GM18909 (cell line): ENCODE results near the gene MRPL49.
A peak's percentile ranks its signal among the peaks of the same experiment; 100 is the strongest.

Experiments used
- ATAC-seq: cut with Tn5 transposase; IDR thresholded peaks from one replicate; pipeline ENCODE4 v1.9.1; 2021; ENCODE audit warnings: mild to moderate bottlenecking; ENCODE audit not compliant: unreplicated experiment, poor library complexity

MRPL49 gene

GRCh38 chr11:65102142-65103095 lies 19.7 kb upstream of the MRPL49 start:
- no peak for ATAC-seq

- ATAC-seq: no peak
Measured at GRCh38 chr11:65103476-65103875, 18.6 kb upstream of the MRPL49 start.

DNA sequence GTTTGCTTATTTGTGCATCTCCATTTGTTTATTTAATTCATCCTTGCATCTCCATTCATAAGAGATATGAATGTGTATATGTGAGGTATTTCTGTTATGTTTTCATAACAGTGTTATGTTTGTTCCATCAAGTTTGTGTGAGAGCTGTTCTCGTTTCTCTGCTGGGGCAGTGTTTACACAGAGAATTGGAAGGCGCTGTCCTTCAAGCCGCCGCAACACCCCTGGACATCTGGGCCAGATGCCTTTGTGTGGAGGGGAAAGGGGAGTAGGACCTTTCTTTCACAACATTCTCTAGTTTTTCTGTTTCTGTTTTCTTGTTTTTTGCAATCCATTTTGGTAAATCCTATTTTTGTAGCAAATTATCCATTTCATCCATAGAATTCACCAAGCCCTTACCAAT lies 17.5 kb upstream of the MRPL49 start:
- ATAC-seq: no peak

DNA sequence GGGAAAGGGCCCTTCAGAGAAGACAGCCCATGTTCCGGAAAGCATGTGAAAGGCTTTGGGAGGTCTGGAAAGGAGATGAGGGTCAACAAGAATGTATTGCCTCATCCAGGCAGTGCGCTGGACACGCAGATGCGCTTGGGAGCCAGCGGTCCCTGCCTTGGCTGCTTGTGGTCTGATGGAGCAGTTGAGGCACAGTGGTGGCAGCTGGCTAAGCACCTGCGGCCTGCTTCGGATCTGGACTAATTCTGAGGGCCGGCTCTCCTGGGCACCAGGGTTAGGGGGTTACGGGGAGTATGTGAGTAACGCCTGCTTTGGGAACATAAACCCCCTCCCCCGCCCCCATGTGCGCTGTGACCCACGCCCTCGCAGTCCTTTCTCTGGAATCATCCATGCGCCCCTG lies 15.0 kb upstream of the MRPL49 start:
- no peak for ATAC-seq

DNA sequence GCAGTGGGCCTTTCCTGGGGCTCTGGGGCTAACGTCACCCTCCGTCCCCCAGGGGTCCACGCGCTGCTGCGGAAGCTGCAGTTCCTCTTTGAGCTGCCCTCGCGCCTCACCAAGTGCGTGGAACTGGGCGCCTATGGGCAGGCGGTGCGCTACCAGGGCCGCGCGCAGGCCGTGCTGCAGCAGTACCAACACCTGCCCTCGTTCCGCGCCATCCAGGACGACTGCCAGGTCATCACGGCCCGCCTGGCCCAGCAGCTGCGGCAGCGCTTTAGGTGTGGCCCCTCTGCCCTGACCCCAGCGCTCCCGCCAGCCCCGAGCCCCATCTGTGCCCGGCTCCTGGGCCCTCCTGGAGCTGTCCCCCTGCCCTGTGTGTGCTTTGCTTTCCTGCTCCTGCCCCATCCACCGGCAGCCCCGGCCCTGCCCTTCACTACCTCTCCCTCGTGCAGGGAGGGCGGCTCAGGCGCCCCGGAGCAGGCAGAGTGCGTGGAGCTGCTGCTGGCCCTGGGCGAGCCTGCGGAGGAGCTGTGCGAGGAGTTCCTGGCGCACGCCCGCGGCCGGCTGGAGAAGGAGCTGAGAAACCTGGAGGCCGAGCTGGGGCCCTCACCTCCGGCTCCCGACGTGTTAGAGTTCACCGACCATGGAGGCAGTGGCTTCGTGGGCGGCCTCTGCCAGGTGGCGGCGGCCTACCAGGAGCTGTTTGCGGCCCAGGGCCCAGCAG lies 14.2 kb upstream of the MRPL49 start:
- ATAC-seq: no peak

DNA sequence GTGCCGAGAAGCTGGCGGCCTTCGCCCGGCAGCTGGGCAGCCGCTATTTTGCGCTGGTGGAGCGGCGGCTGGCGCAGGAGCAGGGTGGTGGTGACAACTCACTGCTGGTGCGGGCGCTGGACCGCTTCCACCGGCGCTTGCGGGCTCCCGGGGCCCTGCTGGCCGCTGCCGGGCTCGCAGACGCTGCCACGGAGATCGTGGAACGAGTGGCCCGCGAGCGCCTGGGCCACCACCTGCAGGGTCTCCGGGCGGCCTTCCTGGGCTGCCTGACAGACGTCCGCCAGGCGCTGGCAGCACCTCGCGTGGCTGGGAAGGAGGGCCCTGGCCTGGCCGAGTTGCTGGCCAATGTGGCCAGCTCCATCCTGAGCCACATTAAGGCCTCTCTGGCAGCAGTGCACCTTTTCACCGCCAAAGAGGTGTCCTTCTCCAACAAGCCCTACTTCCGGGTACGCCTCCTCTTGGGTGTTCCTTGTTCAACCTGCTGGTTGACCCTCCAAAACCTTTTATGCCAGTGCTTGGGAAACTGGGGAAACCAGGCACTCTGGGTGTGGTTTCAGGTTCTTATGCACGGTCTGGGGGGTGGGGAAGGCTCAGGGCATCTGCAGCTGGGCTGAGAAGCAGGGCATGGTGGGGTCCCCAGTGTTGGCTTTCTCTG lies 13.5 kb upstream of the MRPL49 start:
- no peak for ATAC-seq

DNA sequence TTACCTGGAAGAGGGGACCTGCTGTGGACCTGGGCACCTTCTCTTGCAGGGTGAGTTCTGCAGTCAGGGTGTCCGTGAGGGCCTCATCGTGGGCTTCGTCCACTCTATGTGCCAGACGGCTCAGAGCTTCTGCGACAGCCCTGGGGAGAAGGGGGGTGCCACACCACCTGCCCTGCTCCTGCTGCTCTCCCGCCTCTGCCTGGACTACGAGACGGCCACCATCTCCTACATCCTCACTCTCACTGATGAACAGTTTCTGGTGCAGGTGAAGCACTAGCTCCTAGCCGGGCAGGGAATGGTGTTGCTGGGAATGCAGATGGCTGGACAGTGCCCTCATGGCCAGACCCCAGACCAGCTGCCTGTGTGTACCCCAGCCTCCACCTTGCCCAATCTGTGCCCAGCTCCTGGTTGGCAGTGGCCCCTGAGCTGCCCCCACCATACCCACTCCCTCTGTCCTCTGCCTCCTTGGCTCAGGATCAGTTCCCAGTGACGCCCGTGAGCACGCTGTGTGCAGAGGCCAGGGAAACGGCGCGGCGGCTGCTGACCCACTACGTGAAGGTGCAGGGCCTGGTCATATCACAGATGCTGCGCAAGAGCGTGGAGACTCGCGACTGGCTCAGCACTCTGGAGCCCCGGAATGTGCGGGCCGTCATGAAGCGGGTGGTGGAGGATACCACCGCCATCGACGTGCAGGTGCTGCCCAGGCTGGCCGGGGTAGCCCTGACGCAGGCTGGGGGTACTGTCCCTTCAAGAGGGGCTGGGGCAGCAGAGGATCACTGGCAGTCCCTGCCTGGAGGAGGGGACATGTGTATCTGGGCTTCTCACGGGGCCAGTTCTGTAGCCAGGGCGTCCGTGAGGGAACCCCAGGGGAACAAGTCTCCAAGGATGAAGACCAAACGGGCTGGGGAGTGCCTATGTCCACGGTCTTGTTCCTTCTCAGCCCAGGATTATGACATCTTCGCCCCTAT lies 12.6 kb upstream of the MRPL49 start:
- no peak for ATAC-seq

DNA sequence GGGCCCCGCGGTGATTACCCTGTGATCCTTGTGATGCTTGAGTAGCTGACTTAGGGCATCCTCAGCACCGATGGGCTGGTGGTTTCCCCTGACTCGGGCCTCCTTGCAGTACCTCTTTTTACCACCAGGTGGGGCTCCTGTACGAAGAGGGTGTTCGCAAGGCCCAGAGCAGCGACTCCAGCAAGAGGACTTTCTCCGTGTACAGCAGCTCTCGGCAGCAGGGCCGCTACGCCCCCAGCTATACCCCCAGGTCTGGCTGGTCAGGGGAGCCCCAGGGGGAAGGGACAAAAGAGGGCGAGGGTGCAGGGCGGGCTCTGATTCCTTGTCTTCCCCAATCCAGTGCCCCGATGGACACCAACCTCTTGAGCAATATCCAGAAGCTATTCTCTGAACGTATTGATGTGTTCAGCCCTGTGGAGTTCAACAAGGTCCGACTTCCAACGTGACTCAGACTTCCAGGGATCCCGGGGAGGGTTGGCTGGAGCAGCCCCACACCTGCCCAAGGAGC lies 11.7 kb upstream of the MRPL49 start:
- ATAC-seq: no peak

DNA sequence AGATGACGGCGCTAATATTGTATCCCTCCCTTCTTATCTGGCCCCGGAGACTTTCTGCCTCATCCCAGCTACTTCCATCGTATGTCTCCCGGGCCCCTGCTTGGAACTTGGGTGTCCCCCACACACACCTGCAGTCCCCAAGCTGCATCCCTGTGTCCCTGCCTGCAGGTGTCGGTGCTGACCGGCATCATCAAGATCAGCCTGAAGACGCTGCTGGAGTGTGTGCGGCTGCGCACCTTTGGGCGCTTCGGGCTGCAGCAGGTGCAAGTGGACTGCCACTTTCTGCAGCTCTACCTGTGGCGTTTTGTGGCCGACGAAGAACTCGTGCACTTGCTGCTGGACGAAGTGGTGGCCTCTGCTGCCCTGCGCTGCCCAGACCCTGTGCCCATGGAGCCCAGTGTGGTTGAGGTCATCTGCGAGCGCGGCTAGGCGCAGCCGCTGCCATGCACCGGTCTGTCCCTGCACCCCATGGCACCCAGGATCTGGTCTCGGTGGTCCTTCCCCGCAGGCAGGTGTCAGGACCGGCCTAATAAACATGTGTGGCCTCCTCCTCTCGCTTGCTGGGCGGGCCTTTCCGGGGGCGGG lies 10.9 kb upstream of the MRPL49 start:
- ATAC-seq: no peak

DNA sequence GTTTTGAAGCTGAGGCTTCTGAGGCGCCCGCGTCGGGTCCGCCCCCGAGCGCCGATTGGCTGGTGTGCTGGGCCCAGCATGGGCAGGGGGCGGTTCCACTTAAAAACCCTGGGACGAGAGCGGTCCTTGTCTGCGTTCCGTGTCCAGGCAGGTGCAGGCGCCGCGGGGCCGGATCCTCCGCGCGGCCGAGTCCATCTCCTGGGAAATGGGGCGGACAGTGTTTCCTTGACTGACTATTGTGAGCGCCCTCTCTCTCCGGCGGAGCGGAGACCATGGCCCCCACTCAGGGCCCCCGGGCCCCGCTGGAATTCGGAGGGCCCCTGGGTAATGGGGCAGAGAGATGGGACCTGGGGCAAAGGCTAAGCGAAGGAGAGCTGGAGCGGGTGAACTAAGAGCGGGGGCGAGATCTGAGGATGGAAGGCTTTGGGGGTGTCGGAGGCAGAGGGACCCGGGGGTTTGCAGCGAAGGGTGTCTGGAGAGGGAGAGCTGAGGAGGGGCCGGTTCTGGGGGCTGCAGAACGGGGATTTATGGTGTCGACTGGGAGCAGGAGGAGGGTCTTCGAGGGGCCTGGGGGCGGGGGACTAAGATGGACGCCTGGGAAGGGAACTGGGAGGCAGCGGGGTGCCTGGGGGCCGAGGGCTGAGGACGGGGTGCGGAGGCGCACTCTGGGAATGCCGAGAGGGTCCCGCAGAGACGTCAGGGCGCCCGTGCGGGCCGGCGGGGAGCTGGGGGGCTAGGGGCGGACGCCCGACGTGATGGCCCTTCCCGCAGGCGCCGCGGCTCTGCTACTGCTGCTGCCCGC lies 10.2 kb upstream of the MRPL49 start, which contains the start of gene TM7SF2:
TSS of gene TM7SF2 (plus strand) at position 129 of the 802 bp plus-strand sequence. CDS start at position 273, 144 bp downstream.
- peak; percentile 60 for ATAC-seq

DNA sequence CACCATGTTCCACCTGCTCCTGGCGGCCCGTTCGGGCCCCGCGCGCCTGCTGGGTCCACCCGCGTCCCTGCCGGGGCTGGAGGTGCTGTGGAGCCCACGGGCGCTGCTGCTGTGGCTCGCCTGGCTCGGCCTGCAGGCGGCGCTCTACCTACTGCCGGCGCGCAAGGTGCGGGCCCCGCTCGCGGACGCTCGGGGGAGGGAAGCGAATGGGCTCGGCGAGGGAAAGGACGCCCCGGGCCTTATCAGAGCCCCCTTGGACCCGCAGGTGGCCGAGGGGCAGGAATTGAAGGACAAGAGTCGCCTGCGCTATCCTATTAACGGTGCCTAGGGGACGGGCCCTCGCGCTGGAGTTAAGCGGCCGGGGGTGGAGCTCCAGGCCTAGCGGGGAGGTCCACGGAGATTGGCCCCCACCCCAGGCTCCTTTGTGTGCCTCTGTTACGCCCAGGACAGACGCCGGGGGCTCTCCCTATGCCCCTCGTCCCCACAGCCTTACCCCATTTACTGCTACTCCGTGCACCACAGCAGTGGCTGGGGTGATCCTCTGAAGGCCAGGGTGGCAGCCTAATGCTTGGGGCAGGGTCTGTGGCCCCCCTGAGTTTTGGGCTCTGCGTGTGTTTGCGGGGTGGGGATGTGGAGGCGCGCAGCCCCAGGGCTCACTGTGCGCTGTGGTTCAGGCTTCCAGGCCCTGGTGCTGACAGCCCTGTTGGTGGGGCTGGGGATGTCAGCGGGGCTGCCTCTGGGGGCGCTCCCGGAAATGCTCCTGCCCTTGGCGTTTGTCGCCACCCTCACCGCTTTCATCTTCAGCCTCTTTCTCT lies 9.4 kb upstream of the MRPL49 start:
- ATAC-seq: no peak

DNA sequence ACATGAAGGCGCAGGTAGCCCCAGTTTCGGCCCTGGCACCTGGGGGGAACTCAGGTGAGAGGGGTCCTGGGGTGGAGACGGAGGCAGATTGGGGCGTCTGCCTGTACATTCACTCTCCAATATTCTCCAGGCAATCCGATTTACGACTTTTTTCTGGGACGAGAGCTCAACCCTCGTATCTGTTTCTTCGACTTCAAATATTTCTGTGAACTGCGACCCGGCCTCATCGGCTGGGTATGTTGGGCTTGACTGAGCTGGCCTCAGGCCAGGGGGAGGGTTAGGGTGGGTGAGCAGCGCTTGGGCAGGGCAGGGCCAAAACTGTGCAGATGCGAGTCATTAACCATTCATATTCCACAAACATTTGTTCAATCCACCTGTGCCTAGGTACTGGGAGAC lies 8.8 kb upstream of the MRPL49 start:
- no peak for ATAC-seq

GRCh38 chr11:65113839-65114238 lies 8.3 kb upstream of the MRPL49 start:
- ATAC-seq: no peak

GRCh38 chr11:65114538-65115171 lies 7.5 kb upstream of the MRPL49 start:
- ATAC-seq: no peak

DNA sequence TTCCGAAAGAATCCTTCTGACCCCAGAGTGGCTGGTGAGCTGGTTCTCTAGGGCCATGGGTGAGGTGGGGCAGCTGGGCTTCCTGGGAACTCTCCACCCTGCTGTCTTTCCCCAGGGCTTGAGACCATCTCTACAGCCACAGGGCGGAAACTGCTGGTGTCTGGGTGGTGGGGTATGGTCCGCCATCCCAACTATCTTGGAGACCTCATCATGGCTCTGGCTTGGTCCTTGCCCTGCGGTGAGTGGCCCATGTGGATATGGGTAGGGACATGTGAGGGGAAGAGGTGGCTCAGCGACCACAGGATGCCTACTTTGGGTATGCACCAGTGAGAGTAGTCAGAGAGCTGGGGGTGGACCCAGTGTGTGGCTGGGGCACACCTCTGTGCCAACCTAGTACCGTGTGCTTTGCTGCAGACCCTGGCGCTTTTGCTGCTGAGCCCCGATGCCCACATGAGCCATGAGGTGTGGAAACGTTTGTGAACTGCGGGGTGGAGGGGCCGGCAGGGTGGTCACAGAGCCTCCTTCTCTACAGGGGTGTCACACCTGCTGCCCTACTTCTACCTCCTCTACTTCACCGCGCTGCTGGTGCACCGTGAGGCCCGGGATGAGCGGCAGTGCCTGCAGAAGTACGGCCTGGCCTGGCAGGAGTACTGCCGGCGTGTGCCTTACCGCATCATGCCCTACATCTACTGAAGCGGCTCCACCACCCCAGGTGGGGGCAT lies 6.6 kb upstream of the MRPL49 start:
- ATAC-seq: no peak

- ATAC-seq: no peak
Measured at GRCh38 chr11:65116370-65117205, 5.5 kb upstream of the MRPL49 start.
